Lower lobe of right lung (tissue), 2 donors: ENCODE measurements around the gene MEIS1. TPM values are rescaled to one million over a fixed set of nuclear protein-coding genes. Genes with fewer than 3 reads are reported as not detected.

Experiments
- ATAC-seq, 2 donors: fragments of 200-7000 bp; cut with Tn5 transposase; one replicate each; pipeline ENCODE4 v1.9.1; 2020 to 2022; ENCODE audit warnings: mild to moderate bottlenecking in 2 of 2, moderate library complexity in 2 of 2
- DNase-seq: peaks from one replicate; pipeline ENCODE4 v3.0.0-alpha.2; 2020
- H3K27ac ChIP-seq: fragments of 200-600 bp; one replicate; pipeline ENCODE4 v1.8.0; 2022
- H3K27me3 ChIP-seq: fragments of 200-600 bp; one replicate; pipeline ENCODE4 v1.8.0; 2022; ENCODE audit warnings: low read depth
- H3K36me3 ChIP-seq: fragments of 200-600 bp; one replicate; pipeline ENCODE4 v1.8.0; 2022; ENCODE audit warnings: mild to moderate bottlenecking
- H3K4me1 ChIP-seq: fragments of 200-600 bp; one replicate; pipeline ENCODE4 v1.8.0; 2022
- H3K4me3 ChIP-seq: fragments of 200-600 bp; one replicate; pipeline ENCODE4 v1.8.0; 2022; ENCODE audit warnings: mild to moderate bottlenecking
- H3K9me3 ChIP-seq: fragments of 200-600 bp; one replicate; pipeline ENCODE4 v1.8.0; 2022
- CTCF ChIP-seq: fragments of 200-600 bp; IDR thresholded peaks from one replicate; pipeline ENCODE4 v1.8.0; 2022; ENCODE audit warnings: antibody characterized with exemption, mild to moderate bottlenecking
- intact Hi-C: fragments of 100-400 bp; cut with DNase I; formaldehyde crosslinking; loops from one replicate; pipeline ENCODE4 v1.11.0; 2022
- total RNA-seq: library from RNA; stranded (reverse); fragmentation: NEBNext Ultra II Directional; extraction: Animal tissue kit (Norgen Biotek cat#: 25700); gene quantifications from one replicate; pipeline ENCODE4 v1.2.1, GENCODE V29; 2021
- donor health status: DM: no; HTN: yes; CAD: no; lungs with severe emphysema.

MEIS1 gene
- total RNA-seq, 1 donor from 2014 or later, result 54.7 TPM

- ATAC-seq, result peak in 1 of 2 donors; percentile 22
Measured at GRCh38 chr2:66443979-66444861, 9.3 kb downstream of the MEIS1 start.

GRCh38 chr2:66445076-66445924, 10.4 kb downstream of the MEIS1 start:
- no peaks in the 10 kb centered on the region for H3K9me3 ChIP-seq
- DNase-seq (peak; percentile 44), ATAC-seq (peak; percentile 33 to 39)
- H3K4me3 ChIP-seq, result peak overlapping the region; percentile 71
- peak overlapping the region; percentile 91 for H3K27ac ChIP-seq
- intact Hi-C loops, result loop anchor here (10.0 kb wide), 1 partner anchor 130 kb away; no protein-coding TSS in a partner anchor
- H3K4me1 ChIP-seq, result peaks cover 5% of the 10 kb centered on the region
- H3K27me3 ChIP-seq, result peaks cover 36% of the 10 kb centered on the region
- H3K36me3 ChIP-seq, result peaks cover 6% of the 10 kb centered on the region
- TF ChIP-seq CTCF, result peak; percentile 32

More at GRCh38 chr2:66443979-66444861, 9.3 kb downstream of the MEIS1 start:
- TF ChIP-seq CTCF, result no peak
- Histone ChIP-seq H3K36me3 (peaks cover 6% of the 10 kb centered on the region), H3K27me3 (peaks cover 37% of the 10 kb centered on the region), H3K27ac (peak overlapping the region; percentile 91), H3K4me3 (peak overlapping the region; percentile 71), H3K9me3 (no peaks in the 10 kb centered on the region), H3K4me1 (peaks cover 5% of the 10 kb centered on the region)
- intact Hi-C loops, result loop anchor here (10.0 kb wide), 1 partner anchor 131 kb away; no protein-coding TSS in a partner anchor
- DNase-seq, result peak; percentile 43

- Histone ChIP-seq H3K27me3 (peaks cover 28% of the 10 kb centered on the region), H3K4me3 (peak overlapping the region; percentile 71), H3K4me1 (peaks cover 5% of the 10 kb centered on the region), H3K36me3 (peaks cover 6% of the 10 kb centered on the region), H3K27ac (peak overlapping the region; percentile 91), H3K9me3 (no peaks in the 10 kb centered on the region)
- ATAC-seq (peak; percentile 62 to 71), DNase-seq (peak; percentile 47)
- TF ChIP-seq CTCF, result no peak
- intact Hi-C loops, result loop anchor here (10.0 kb wide), 1 partner anchor 129 kb away; no protein-coding TSS in a partner anchor
Measured at GRCh38 chr2:66445925-66446871, 11.3 kb downstream of the MEIS1 start.

- H3K9me3 ChIP-seq, result no peaks in the 10 kb centered on the region
- ATAC-seq (no peak), DNase-seq (no peak)
- no peaks in the 10 kb centered on the region for H3K36me3 ChIP-seq
- intact Hi-C loops, result loop anchor here (10.0 kb wide), 1 partner anchor 128 kb away; no protein-coding TSS in a partner anchor
- peak overlapping the region; percentile 91 for H3K27ac ChIP-seq
- peaks cover 23% of the 10 kb centered on the region for H3K27me3 ChIP-seq
- no peak for TF ChIP-seq CTCF
- H3K4me3 ChIP-seq, result peak overlapping the region; percentile 71
- H3K4me1 ChIP-seq, result no peaks in the 10 kb centered on the region
Measured at GRCh38 chr2:66446941-66447340, 12.0 kb downstream of the MEIS1 start.
